Liver (tissue), 9 donors: ENCODE data around the gene AP3M1. TPM values are rescaled to one million over a fixed set of nuclear protein-coding genes. Genes with fewer than 3 reads are reported as not detected.

Experiments
- DNase-seq: peaks from one replicate; pipeline ENCODE4 v3.0.0-alpha.2; 2017; ENCODE audit warnings: low spot score
- H3K27ac ChIP-seq, 2 donors: one replicate each; pipeline ENCODE4 v1.7.0; 2013; ENCODE audit warnings: inconsistent platforms in 2 of 2, low read length in 2 of 2, control low read depth in 1 of 2, low read depth in 1 of 2, mild to moderate bottlenecking in 1 of 2
- H3K27me3 ChIP-seq, 4 donors: one replicate each; pipeline versions ENCODE4 v1.6.1 to v1.7.0; 2013; ENCODE audit warnings: low read length in 3 of 4, inconsistent platforms in 1 of 4, mild to moderate bottlenecking in 1 of 4, moderate library complexity in 1 of 4; ENCODE audit not compliant: control insufficient read depth in 4 of 4, insufficient read depth in 4 of 4
- H3K36me3 ChIP-seq, 4 donors: one replicate each; pipeline versions ENCODE4 v1.6.1 to v1.7.0; 2013; ENCODE audit warnings: low read length in 3 of 4, mild to moderate bottlenecking in 3 of 4, low read depth in 1 of 4, moderate library complexity in 1 of 4; ENCODE audit not compliant: control insufficient read depth in 4 of 4, insufficient read depth in 3 of 4
- H3K4me1 ChIP-seq, 4 donors: one replicate each; pipeline versions ENCODE4 v1.6.1 to v1.7.0; 2013; ENCODE audit warnings: low read length in 3 of 4, mild to moderate bottlenecking in 3 of 4, moderate library complexity in 1 of 4; ENCODE audit not compliant: control insufficient read depth in 4 of 4, insufficient read depth in 4 of 4
- H3K4me3 ChIP-seq, 3 donors: one replicate each; pipeline versions ENCODE4 v1.6.1 to v1.7.0; 2013; ENCODE audit warnings: low read length in 3 of 3, control low read depth in 1 of 3, low read depth in 1 of 3, mild to moderate bottlenecking in 1 of 3
- H3K9ac ChIP-seq, 2 donors: one replicate each; pipeline ENCODE4 v1.7.0; 2013; ENCODE audit warnings: low read length in 2 of 2, mild to moderate bottlenecking in 2 of 2, moderate library complexity in 2 of 2, control low read depth in 1 of 2, low read depth in 1 of 2
- H3K9me3 ChIP-seq, 4 donors: one replicate each; pipeline versions ENCODE4 v1.6.1 to v1.7.0; 2013; ENCODE audit warnings: low read length in 3 of 4; ENCODE audit not compliant: control insufficient read depth in 4 of 4
- EGR1 ChIP-seq, 2 donors: IDR thresholded peaks; 2 replicates each; pipeline ENCODE4 v1.6.1; 2016 to 2018; ENCODE audit warnings: antibody characterized with exemption in 2 of 2, low read depth in 2 of 2
- FOXA1 ChIP-seq: IDR thresholded peaks from 2 replicates; pipeline ENCODE4 v1.6.1; 2016; ENCODE audit warnings: antibody characterized with exemption
- FOXA2 ChIP-seq: IDR thresholded peaks from 2 replicates; pipeline ENCODE4 v1.6.1; 2016; ENCODE audit warnings: antibody characterized with exemption
- GABPA ChIP-seq, 2 donors: IDR thresholded peaks in 1 of 2; conservative IDR thresholded peaks in 1 of 2; 2 replicates each; pipeline ENCODE4 v1.6.1; 2016; ENCODE audit warnings: antibody characterized with exemption in 2 of 2, mild to moderate bottlenecking in 1 of 2, moderate library complexity in 1 of 2
- JUND ChIP-seq, 2 donors: IDR thresholded peaks; 2 replicates each; pipeline ENCODE4 v1.6.1; 2016; ENCODE audit warnings: antibody characterized with exemption in 2 of 2
- MAX ChIP-seq: IDR thresholded peaks from 2 replicates; pipeline ENCODE4 v1.6.1; 2016; ENCODE audit warnings: antibody characterized with exemption
- NR2F2 ChIP-seq: IDR thresholded peaks from 2 replicates; pipeline ENCODE4 v1.6.1; 2016; ENCODE audit warnings: antibody characterized with exemption
- RAD21 ChIP-seq, 2 donors: IDR thresholded peaks; 2 replicates each; pipeline ENCODE4 v1.6.1; 2016; ENCODE audit warnings: antibody characterized with exemption in 2 of 2, mild to moderate bottlenecking in 2 of 2
- REST ChIP-seq: IDR thresholded peaks from 2 replicates; pipeline ENCODE4 v1.6.1; 2016; ENCODE audit warnings: antibody characterized with exemption, mild to moderate bottlenecking
- TAF1 ChIP-seq: conservative IDR thresholded peaks from 2 replicates; pipeline ENCODE4 v1.6.1; 2016; ENCODE audit warnings: antibody characterized with exemption, mild to moderate bottlenecking
- YY1 ChIP-seq: IDR thresholded peaks from 2 replicates; pipeline ENCODE4 v1.6.1; 2016; ENCODE audit warnings: antibody characterized with exemption, mild to moderate bottlenecking
- ZBTB33 ChIP-seq: IDR thresholded peaks from 2 replicates; pipeline ENCODE4 v1.6.1; 2016; ENCODE audit warnings: antibody characterized with exemption
- WGBS: extraction: QIAGEN DNeasy Blood & Tissue Kit; methylation state at CpG from one replicate; pipeline ENCODE4 v1.1.7; 2013; 5-methylcytosine and 5-hydroxymethylcytosine counted together
- polyA plus RNA-seq, 2 donors: library from polyadenylated mRNA; stranded (reverse) in 1 of 2; unstranded in 1 of 2; fragments of 200-250 nt in 1 of 2; fragments of >200 nt in 1 of 2; fragmentation: Nextera tagmentation in 1 of 2; extraction: Ambion mirVana in 1 of 2; gene quantifications; one replicate each; pipeline versions ENCODE4 v1.2.1 to v1.2.3, GENCODE V29; 2013 to 2015
- total RNA-seq, 2 donors: library from RNA; depleted of rRNA; stranded (reverse); fragments of >200 nt; gene quantifications; one replicate each; pipeline ENCODE4 v1.2.3, GENCODE V29; 2014
- donor health status: healthy.
- donor health status: healthy.
- donor health status: healthy.
- donor health status: healthy.
- donor health status: healthy.

AP3M1 gene
- total and polyA plus RNA-seq, 4 donors = 7.5 to 24.8 (median 16.6) TPM

- Histone ChIP-seq H3K9ac (no peak overlapping the region), H3K36me3 (peaks cover 12 to 59% (median 43%) of the 10 kb centered on the region in 4 donors), H3K4me3 (no peak overlapping the region), H3K4me1 (no peaks in the 10 kb centered on the region), H3K27me3 (no peaks in the 10 kb centered on the region), H3K27ac (no peak overlapping the region), H3K9me3 (no peaks in the 10 kb centered on the region)
- 94% methylated on average over 11 of the region's 11 CpGs for WGBS
- DNase-seq = no peak
- TF ChIP-seq FOXA2 (no peak), EGR1 (IDR thresholded peaks at IDR 0.05; ENCODE audit: low read depth in 2 of 2) (no peak), TAF1 (no peak), YY1 (no peak), MAX (no peak), RAD21 (IDR thresholded peaks at IDR 0.05) (no peak), JUND (IDR thresholded peaks at IDR 0.05) (no peak)
These were observed 16.5 kb downstream of the AP3M1 start for GRCh38 chr10:74133923-74134820.

GRCh38 chr10:74123081-74123480 lies 27.5 kb downstream of the AP3M1 start:
- 7% methylated on average over 1 of the region's 1 CpG for WGBS
- no peaks in the 10 kb centered on the region for H3K4me1 ChIP-seq
- peaks cover 13 to 69% (median 46%) of the 10 kb centered on the region in 4 donors for H3K36me3 ChIP-seq
- no peak for DNase-seq
- no peak overlapping the region for H3K4me3 ChIP-seq
- TF ChIP-seq REST = no peak
- no peak for TF ChIP-seq EGR1 (IDR thresholded peaks at IDR 0.05; ENCODE audit: low read depth in 2 of 2)
- TF ChIP-seq JUND (IDR thresholded peaks at IDR 0.05) = no peak
- TF ChIP-seq YY1 = no peak
- no peak for TF ChIP-seq FOXA1
- TF ChIP-seq ZBTB33 = no peak
- TF ChIP-seq FOXA2 = no peak
- no peak for TF ChIP-seq TAF1
- TF ChIP-seq NR2F2 = no peak
- no peak for TF ChIP-seq GABPA (IDR thresholded peaks at IDR 0.05 in 1 of 2, conservative IDR thresholded peaks at IDR 0.05 in 1 of 2)
- no peaks in the 10 kb centered on the region for H3K9me3 ChIP-seq
- no peak overlapping the region for H3K9ac ChIP-seq
- no peak overlapping the region for H3K27ac ChIP-seq
- no peaks in the 10 kb centered on the region for H3K27me3 ChIP-seq
